OCI-LY7 (cell line): ENCODE results near the gene GIMAP8. TPM values are rescaled to one million over a fixed set of nuclear protein-coding genes. Genes with fewer than 3 reads are reported as not detected.

ENCODE experiments used
- BruUV-seq: library from RNA; stranded (reverse); fragments of 400-500 nt; replicated peaks from 2 replicates; lab custom pipeline; 2021; lab: Mats Ljungman, UMichigan
- CTCF ChIA-PET: fragments of 300-600 bp; sonication (Branson Sonifier 250); formaldehyde crosslinking; loops from one replicate; lab custom pipeline; 2022; ENCODE audit warnings: antibody characterized with exemption; ENCODE audit not compliant: unreplicated experiment; lab: Charles Lee
- POLR2A ChIA-PET: fragments of 300-600 bp; sonication (Branson Sonifier 250); formaldehyde crosslinking; loops from one replicate; lab custom pipeline; 2022; ENCODE audit warnings: antibody characterized with exemption; lab: Charles Lee
- DNase-seq: peaks from one replicate; pipeline ENCODE4 v3.0.0-alpha.2; 2015; ENCODE audit warnings: low spot score
- H2AFZ ChIP-seq: fragments of 200-600 bp; sonication (generic), shearing (Covaris generic); 2 replicates; pipeline ENCODE4 v1.6.1; 2014; ENCODE audit warnings: mild to moderate bottlenecking, antibody characterized with exemption, low read length, moderate library complexity
- H3K27ac ChIP-seq: fragments of 200-600 bp; sonication (generic); 2 replicates; pipeline ENCODE4 v1.5.1; 2014; ENCODE audit warnings: mixed run types, low read depth, mild to moderate bottlenecking, moderate library complexity, low read length, inconsistent platforms; ENCODE audit not compliant: poor library complexity, severe bottlenecking
- H3K36me3 ChIP-seq: fragments of 200-600 bp; sonication (generic); 2 replicates; pipeline ENCODE4 v1.6.1; 2014; ENCODE audit warnings: mild to moderate bottlenecking, antibody characterized with exemption, low read length, moderate library complexity, mixed read lengths; ENCODE audit not compliant: insufficient read depth
- H3K4me1 ChIP-seq: fragments of 200-600 bp; sonication (generic); 2 replicates; pipeline ENCODE4 v1.5.1; 2014; ENCODE audit warnings: mild to moderate bottlenecking, low read length; ENCODE audit not compliant: insufficient read depth, poor library complexity, severe bottlenecking
- H3K4me2 ChIP-seq: fragments of 200-600 bp; sonication (generic); 2 replicates; pipeline ENCODE4 v1.6.1; 2014; ENCODE audit warnings: mild to moderate bottlenecking, low read length
- H3K4me3 ChIP-seq: fragments of 200-600 bp; sonication (generic); 2 replicates; pipeline ENCODE4 v1.5.1; 2014; ENCODE audit warnings: mild to moderate bottlenecking, low read depth, low read length; ENCODE audit not compliant: poor library complexity, severe bottlenecking
- H3K79me2 ChIP-seq: fragments of 200-600 bp; sonication (generic); 2 replicates; pipeline ENCODE4 v1.6.1; 2016; ENCODE audit warnings: low read depth, mild to moderate bottlenecking, low read length, moderate library complexity, mixed read lengths; ENCODE audit not compliant: insufficient read depth
- H3K9me2 ChIP-seq: fragments of 200-600 bp; sonication (generic); 2 replicates; pipeline ENCODE4 v1.6.1; 2016; ENCODE audit warnings: mild to moderate bottlenecking, low read length, mixed read lengths; ENCODE audit not compliant: insufficient read depth
- H3K9me3 ChIP-seq: fragments of 200-600 bp; sonication (generic); 2 replicates; pipeline ENCODE4 v1.6.1; 2014; ENCODE audit warnings: mild to moderate bottlenecking, mixed run types, low read length, mixed read lengths
- H4K20me1 ChIP-seq: fragments of 200-600 bp; sonication (generic); 2 replicates; pipeline ENCODE4 v1.6.1; 2014; ENCODE audit warnings: mild to moderate bottlenecking, antibody characterized with exemption, low read length, moderate library complexity, mixed read lengths; ENCODE audit not compliant: insufficient read depth
- EZH2phosphoT487 ChIP-seq: fragments of 200-600 bp; sonication (generic); IDR thresholded peaks from 2 replicates; pipeline ENCODE4 v1.6.1; 2018; ENCODE audit warnings: low read depth, borderline replicate concordance, mild to moderate bottlenecking, mixed run types, antibody characterized with exemption, low read length, moderate library complexity, mixed read lengths
- intact Hi-C: fragments of 100-400 bp; cut with micrococcal nuclease; formaldehyde crosslinking; loops from one replicate; pipeline ENCODE4 v1.10.0; 2022; ENCODE audit not compliant: unreplicated experiment
- total RNA-seq, 2 experiments: library from RNA; depleted of rRNA in 1 of 2; stranded (reverse); fragments of >200 nt in 1 of 2; shearing (Covaris generic) in 1 of 2; gene quantifications; 2 replicates each; pipeline ENCODE4 v1.2.3, GENCODE V29; 2014 to 2022
- TF ChIP-seq, protein P1 (sequence below): fragments of 200-600 bp; sonication (generic); conservative IDR thresholded peaks from 2 replicates; pipeline ENCODE4 v1.5.1; 2014; ENCODE audit warnings: mild to moderate bottlenecking, antibody characterized with exemption, low read length, moderate library complexity, mixed read lengths

GIMAP8 gene
- total RNA-seq, 2 experiments from 2014 or later, result not detected

DNA sequence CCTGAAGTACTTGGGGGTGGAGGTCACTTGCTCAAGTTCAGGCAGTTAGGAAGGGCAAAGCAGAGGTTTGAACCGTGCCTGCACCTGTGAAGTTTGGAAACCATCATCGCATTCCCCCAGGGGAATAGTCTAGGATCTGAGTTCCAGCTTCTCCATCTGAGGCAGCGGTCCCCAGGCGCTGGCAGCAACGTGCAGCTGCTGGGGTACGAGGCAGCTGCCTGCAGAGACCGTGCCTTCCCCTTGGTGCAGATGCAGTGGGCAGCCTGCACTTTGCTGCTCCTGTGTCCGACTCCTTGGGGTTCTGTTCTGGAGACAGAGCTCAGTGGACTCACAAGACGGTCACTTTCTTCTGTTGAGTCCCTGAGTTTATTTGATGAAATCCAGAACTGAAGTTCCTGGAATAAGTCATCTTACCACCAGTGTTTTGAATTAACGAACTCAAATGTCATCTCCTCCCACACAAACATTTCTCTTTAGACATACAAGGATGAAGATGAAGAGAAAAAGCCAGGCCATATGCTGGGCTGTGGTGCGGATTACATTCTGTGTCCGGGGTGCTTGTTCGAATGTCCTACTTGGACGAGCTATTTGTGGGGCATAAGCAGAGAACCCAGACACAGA, 19.9 kb upstream of the GIMAP8 start:
- Histone ChIP-seq H3K9me2 (no peaks in the 10 kb centered on the region), H4K20me1 (no peaks in the 10 kb centered on the region), H3K4me2 (no peak overlapping the region), H3K4me1 (peaks cover 10% of the 10 kb centered on the region), H3K4me3 (no peak overlapping the region), H3K27ac (no peak overlapping the region), H2AFZ (no peak overlapping the region), H3K36me3 (no peaks in the 10 kb centered on the region), H3K9me3 (no peaks in the 10 kb centered on the region), H3K79me2 (no peaks in the 10 kb centered on the region)
- ChIA-PET POLR2A (no interaction called here), CTCF (no interaction called here)
- no TSS peak for BruUV-seq
- intact Hi-C loops, result no loop called here
- no peak for DNase-seq
- TF ChIP-seq EZH2phosphoT487, result no peak
- TF ChIP-seq, protein P1, sequence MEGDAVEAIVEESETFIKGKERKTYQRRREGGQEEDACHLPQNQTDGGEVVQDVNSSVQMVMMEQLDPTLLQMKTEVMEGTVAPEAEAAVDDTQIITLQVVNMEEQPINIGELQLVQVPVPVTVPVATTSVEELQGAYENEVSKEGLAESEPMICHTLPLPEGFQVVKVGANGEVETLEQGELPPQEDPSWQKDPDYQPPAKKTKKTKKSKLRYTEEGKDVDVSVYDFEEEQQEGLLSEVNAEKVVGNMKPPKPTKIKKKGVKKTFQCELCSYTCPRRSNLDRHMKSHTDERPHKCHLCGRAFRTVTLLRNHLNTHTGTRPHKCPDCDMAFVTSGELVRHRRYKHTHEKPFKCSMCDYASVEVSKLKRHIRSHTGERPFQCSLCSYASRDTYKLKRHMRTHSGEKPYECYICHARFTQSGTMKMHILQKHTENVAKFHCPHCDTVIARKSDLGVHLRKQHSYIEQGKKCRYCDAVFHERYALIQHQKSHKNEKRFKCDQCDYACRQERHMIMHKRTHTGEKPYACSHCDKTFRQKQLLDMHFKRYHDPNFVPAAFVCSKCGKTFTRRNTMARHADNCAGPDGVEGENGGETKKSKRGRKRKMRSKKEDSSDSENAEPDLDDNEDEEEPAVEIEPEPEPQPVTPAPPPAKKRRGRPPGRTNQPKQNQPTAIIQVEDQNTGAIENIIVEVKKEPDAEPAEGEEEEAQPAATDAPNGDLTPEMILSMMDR, result no peak

DNA sequence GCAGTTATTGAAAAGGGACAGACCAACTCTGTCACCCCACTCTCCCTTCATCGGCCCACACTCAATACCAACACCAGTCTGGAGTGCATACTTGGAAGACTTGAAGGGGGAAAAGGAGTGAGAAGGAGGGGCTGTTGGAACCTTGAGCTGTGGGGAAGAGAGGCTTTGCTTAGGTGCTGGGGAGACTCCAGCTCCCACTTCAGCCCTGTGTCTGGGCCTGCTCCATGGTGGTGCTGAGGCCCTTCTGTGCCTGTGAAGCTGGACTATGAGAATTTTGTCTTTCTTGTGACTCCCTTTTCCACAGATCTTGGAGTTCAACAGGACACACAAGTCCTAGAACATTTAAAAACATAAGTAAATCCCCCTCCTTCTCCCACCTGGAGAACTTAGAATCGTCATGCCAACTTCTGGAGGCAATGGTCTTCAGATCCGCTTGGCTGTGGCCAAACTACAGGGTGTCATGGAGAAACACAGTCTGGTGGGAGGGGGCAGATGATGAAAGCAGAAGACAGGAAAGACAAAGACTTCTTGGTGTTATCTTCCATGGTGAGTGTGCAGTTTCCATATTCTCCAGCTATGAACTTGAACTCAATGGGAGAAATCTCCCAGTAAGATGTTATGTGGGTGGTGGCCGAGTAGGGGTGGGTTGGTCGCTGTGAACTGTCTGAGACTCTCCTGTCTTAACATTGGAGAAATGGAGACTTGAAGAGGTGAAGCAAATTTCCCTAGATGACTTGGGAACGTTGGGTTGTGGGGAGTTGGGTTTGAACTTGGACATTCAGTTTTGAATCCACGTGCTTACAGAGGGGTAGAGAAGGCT, 18.4 kb upstream of the GIMAP8 start:
- H3K36me3 ChIP-seq, result no peaks in the 10 kb centered on the region
- POLR2A ChIA-PET, result no interaction called here
- CTCF ChIA-PET, result no interaction called here
- H3K27ac ChIP-seq, result no peak overlapping the region
- intact Hi-C loops, result no loop called here
- H3K4me2 ChIP-seq, result no peak overlapping the region
- H3K79me2 ChIP-seq, result no peaks in the 10 kb centered on the region
- BruUV-seq, result no TSS peak
- no peaks in the 10 kb centered on the region for H4K20me1 ChIP-seq
- no peaks in the 10 kb centered on the region for H3K9me3 ChIP-seq
- TF ChIP-seq, protein P1, result no peak
- no peak for TF ChIP-seq EZH2phosphoT487
- DNase-seq, result no peak
- no peak overlapping the region for H2AFZ ChIP-seq
- H3K9me2 ChIP-seq, result no peaks in the 10 kb centered on the region
- H3K4me1 ChIP-seq, result peaks cover 19% of the 10 kb centered on the region
- H3K4me3 ChIP-seq, result no peak overlapping the region
